Measurements from ENCODE around the gene TWIST2. TPM values are rescaled to one million over a fixed set of nuclear protein-coding genes. Genes with fewer than 3 reads are reported as not detected.

Gene TWIST2
- total RNA-seq, 2 experiments from 2014 or later = not detected

DNA sequence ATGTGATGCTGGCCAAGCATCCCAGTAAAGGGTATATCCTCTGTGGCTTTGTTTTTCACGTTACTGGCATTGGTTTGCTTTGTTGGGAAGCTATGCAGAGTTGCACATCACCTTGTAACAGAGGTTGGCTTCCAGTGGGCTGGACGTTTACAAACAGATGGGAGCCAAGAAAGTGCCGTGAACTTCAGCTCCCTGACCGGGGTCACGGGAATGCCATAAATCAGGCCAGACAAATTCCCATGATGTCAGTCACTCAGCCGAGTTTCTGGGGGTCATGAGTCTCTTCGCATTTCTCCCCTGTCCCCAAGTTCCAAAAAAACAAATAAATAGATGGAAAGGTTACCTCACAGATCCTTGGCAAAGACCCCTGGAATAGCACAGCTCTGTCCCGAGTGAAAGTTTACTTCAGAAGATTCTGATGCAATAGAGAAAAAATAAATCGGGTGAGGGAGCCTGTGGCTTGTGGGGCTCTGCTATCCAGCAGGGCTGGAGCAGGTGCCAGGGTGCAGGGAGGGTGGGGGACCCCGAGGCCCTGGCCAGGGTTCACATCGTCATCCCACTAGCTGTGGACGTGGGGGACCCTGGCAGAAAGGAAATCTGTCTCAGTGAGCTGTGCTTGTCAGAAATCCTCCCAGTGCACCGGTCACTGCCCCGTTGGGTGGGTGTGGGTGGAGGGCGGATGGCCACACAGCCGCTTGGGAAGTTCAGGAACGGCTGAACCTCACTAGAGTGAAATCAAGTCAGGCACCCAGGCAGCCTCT is 27.8 kb downstream of the TWIST2 start:
- ATAC-seq (ENCODE audit: low read depth) = no peak
- Mint-ChIP-seq H3K9me3 (peaks cover 4% of the 10 kb centered on the region), H3K4me3 (no peak overlapping the region), H3K36me3 (no peaks in the 10 kb centered on the region), H3K4me1 (no peaks in the 10 kb centered on the region), H3K27me3 (no peaks in the 10 kb centered on the region), H3K27ac (no peak overlapping the region)
- POLR2A ChIA-PET = no interaction called here
- no peak for DNase-seq

DNA sequence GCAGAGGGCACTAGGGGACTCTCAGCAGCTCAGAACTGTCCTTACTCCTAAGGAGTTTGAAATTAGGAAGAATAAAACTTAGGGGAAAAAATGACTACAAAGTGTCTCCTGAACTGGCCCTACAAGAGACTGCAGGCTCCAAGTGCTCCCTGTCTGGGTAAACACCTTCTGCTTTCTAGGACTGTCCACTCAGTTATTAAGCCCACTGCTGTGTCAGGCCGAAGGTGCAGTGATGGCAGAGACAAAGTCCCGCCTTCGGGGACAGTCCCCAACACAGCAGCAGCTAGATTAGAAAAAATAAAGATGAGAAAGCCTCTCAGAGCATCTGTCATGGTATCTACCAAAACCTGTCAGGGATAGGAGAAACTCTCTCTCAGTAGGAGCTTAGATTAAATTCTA is 28.3 kb downstream of the TWIST2 start:
- H3K9me3 Mint-ChIP-seq = peaks cover 4% of the 10 kb centered on the region
- H3K27ac Mint-ChIP-seq = no peak overlapping the region
- no peaks in the 10 kb centered on the region for H3K4me1 Mint-ChIP-seq
- ATAC-seq (ENCODE audit: low read depth) (no peak), DNase-seq (no peak)
- H3K36me3 Mint-ChIP-seq = no peaks in the 10 kb centered on the region
- POLR2A ChIA-PET = no interaction called here
- H3K4me3 Mint-ChIP-seq = no peak overlapping the region
- no peaks in the 10 kb centered on the region for H3K27me3 Mint-ChIP-seq

DNA sequence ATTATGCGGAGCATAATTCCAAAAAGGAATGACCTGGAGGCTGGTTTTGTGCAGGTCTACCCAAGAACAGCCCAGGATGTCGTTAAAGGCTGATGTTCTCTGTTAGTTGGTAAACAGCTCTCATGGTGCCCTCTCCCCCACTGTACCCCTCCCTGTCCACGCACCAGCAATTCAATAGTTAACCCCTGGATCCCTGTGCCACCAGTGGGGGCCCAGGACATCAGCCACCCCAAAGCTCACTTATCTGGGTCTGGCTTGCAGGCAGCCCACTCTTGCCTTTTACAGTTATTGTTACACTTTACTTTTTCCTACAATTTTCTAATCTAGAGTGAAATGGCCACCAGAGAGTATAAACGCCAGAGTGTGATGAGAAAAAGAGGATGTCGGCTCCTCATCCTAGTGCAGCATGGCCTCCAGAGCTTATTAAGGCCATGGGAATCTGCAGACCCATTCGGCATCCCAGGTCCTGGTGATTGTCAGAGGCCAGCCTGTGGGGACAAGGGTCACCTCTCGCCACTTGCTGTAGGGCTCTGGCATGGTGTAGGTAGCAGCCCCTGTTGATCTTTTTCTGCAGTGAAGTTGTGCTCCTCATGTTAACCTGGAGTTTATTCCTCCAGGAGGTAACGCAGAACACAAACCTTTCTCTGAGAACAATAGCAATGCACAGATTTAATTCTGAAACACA is 30.3 kb downstream of the TWIST2 start:
- no peak for ATAC-seq (ENCODE audit: low read depth)
- H3K36me3 Mint-ChIP-seq = no peaks in the 10 kb centered on the region
- H3K9me3 Mint-ChIP-seq = no peaks in the 10 kb centered on the region
- H3K4me1 Mint-ChIP-seq = no peaks in the 10 kb centered on the region
- H3K4me3 Mint-ChIP-seq = no peak overlapping the region
- no peak overlapping the region for H3K27ac Mint-ChIP-seq
- DNase-seq = no peak
- POLR2A ChIA-PET = no interaction called here
- H3K27me3 Mint-ChIP-seq = no peaks in the 10 kb centered on the region

DNA sequence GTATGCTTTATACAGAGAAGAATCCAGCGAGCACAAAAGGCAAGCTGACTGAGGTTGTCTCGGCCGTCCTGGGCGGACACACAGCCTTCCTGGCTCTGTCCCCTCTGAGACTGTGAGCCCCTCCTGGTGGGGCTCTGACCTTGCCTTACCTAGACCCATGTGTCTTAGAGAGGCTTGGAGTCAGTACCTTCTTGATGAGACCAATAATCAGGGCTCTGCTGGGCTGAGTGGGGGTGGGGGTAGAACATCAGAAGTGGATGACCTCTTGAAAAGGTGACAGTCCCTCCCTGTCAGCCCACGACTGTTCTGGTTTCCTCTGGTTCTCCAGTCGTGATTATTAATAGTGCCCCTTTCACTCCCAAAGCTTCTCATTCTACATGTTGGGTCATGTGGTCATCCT is 31.2 kb downstream of the TWIST2 start:
- no peak overlapping the region for H3K27ac Mint-ChIP-seq
- no peak overlapping the region for H3K4me3 Mint-ChIP-seq
- no peak for DNase-seq
- H3K4me1 Mint-ChIP-seq = no peaks in the 10 kb centered on the region
- POLR2A ChIA-PET = no interaction called here
- no peaks in the 10 kb centered on the region for H3K36me3 Mint-ChIP-seq
- no peaks in the 10 kb centered on the region for H3K9me3 Mint-ChIP-seq
- H3K27me3 Mint-ChIP-seq = no peaks in the 10 kb centered on the region
- no peak for ATAC-seq (ENCODE audit: low read depth)

DNA sequence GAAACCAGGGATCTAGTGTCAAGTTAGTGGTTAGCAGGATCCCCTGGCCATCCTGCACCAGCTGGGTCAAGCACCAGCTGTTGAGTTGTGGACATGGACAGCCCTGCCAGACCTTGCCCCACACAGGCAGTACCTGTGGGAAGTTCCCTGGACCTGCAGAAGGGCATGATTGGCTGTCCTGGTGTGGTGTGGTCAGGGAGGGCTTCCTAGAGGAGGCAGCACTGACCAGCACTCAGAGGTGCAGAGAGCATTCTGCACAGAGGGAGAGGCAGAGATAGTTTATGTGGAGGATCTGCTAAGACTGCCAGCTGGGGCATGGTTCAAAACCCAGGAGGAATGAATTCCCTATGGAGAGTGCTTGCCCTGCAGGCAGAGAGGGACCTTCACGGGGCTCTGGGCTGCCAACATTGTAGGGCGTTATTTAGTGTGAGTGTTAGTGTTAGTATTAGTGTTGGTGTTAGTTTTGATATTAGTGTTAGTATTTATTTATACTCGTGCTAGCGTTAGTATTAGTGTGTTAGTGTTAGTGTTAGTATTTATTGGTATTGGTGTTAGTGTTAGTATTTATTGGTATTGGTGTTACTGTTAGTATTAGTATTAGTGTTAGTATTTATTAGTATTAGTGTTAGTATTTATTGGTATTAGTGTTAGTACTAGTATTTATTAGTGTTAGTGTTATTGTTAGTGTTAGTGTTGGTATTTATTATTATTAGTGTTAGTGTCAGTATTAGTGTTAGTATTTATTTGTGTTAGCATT is 31.9 kb downstream of the TWIST2 start:
- no peaks in the 10 kb centered on the region for H3K36me3 Mint-ChIP-seq
- DNase-seq (no peak), ATAC-seq (ENCODE audit: low read depth) (peak; percentile 39)
- no peaks in the 10 kb centered on the region for H3K9me3 Mint-ChIP-seq
- no peaks in the 10 kb centered on the region for H3K4me1 Mint-ChIP-seq
- no peak overlapping the region for H3K4me3 Mint-ChIP-seq
- H3K27me3 Mint-ChIP-seq = no peaks in the 10 kb centered on the region
- POLR2A ChIA-PET = no interaction called here
- no peak overlapping the region for H3K27ac Mint-ChIP-seq

DNA sequence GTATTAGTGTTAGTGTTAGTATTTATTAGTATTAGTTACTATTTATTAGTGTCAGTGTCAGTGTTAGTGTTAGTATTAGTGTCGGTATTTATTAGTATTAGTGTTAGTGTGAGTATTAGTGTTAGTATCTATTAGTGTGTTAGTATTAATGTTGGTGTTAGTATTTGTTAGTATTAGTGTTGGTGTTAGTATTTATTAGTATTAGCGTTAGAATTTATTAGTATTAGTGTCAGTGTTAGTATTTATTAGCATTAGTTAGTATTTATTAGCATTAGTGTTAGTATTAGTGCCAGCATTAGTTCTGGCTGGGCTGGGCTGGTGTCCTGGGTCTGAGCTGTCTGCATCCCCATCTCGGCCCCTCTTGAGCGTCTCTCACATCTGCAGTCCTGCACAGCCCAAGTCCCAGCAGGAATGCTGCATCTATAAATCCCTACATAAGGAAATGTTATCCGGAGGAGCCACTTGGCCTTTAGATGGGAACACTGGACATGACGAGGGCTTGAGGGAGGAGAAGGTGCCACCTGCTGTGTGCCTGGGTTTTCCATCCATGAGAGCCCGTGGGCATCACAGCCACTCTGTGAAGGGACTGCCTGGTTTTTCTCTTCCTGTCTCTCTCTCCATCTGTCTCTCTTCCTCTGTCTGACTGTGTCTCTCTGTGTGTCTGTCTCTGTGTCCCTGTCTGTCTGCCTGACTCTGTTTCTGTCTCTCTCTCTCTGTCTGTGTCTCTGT is 33.6 kb downstream of the TWIST2 start:
- ATAC-seq (ENCODE audit: low read depth) (peak; percentile 65), DNase-seq (no peak)
- no peaks in the 10 kb centered on the region for H3K4me1 Mint-ChIP-seq
- POLR2A ChIA-PET = no interaction called here
- H3K9me3 Mint-ChIP-seq = no peaks in the 10 kb centered on the region
- H3K36me3 Mint-ChIP-seq = no peaks in the 10 kb centered on the region
- no peak overlapping the region for H3K4me3 Mint-ChIP-seq
- H3K27me3 Mint-ChIP-seq = no peaks in the 10 kb centered on the region
- no peak overlapping the region for H3K27ac Mint-ChIP-seq

DNA sequence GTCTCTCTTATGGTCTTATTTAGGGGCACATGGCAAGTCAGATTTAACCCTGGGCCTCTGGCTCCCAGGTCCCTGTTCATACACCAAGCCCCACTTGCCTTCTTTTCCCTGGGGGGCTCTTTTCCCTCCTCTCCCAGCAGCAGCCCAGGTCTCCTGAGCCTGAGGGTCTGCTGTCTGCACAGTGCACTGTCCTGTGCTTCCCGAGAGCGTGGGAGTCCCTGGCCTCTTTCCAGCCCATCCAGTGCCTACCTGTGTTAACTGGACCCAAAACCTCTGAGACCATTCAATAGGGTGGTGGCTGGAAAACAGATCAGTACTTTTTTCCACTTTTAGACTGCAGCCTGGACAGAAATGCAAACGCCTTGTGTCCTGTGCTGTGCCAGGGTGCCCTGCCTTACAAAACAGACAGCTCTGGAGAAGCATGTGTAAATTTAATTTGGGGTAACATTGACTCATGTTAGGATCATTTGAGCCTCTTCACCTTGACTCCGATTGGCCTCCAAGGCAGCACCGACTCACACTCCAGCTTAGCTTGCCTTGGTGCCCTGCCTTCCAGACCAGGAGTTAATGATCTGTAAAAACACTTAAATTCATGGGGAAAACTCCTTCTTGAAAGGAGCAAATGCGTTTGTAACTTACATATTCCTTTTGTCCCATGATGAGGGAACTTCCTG is 34.3 kb downstream of the TWIST2 start:
- no peaks in the 10 kb centered on the region for H3K36me3 Mint-ChIP-seq
- no peaks in the 10 kb centered on the region for H3K27me3 Mint-ChIP-seq
- H3K4me3 Mint-ChIP-seq = no peak overlapping the region
- no peak overlapping the region for H3K27ac Mint-ChIP-seq
- no peaks in the 10 kb centered on the region for H3K9me3 Mint-ChIP-seq
- peak; percentile 4 for ATAC-seq (ENCODE audit: low read depth)
- POLR2A ChIA-PET = no interaction called here
- H3K4me1 Mint-ChIP-seq = no peaks in the 10 kb centered on the region
- DNase-seq = no peak

DNA sequence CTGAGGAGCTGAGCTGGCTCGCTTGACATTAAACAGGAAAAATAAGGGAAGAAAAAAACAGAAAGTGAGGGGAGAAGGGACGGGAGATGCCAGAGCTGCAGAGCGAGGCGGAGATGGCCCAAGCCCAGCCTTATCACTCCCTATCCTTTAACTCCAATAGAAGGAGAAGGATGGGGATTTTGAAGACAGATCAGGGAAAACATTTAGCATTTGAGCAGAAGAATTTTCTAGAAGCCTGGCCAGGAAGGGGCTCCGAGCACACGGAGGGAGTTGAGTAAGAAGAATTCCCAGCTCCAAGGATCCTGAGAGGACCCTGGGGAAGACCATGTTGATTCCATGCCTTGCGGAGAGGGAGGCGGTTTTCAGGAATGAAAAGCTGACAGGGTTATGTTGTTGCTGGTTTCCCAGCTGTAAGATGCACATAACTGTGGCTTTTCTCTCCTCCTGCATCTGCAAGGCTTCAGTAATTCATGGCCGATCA is 35.6 kb downstream of the TWIST2 start:
- POLR2A ChIA-PET = no interaction called here
- H3K9me3 Mint-ChIP-seq = no peaks in the 10 kb centered on the region
- ATAC-seq (ENCODE audit: low read depth) (no peak), DNase-seq (no peak)
- peaks cover 2% of the 10 kb centered on the region for H3K27me3 Mint-ChIP-seq
- H3K4me3 Mint-ChIP-seq = no peak overlapping the region
- no peaks in the 10 kb centered on the region for H3K4me1 Mint-ChIP-seq
- H3K36me3 Mint-ChIP-seq = no peaks in the 10 kb centered on the region
- no peak overlapping the region for H3K27ac Mint-ChIP-seq

DNA sequence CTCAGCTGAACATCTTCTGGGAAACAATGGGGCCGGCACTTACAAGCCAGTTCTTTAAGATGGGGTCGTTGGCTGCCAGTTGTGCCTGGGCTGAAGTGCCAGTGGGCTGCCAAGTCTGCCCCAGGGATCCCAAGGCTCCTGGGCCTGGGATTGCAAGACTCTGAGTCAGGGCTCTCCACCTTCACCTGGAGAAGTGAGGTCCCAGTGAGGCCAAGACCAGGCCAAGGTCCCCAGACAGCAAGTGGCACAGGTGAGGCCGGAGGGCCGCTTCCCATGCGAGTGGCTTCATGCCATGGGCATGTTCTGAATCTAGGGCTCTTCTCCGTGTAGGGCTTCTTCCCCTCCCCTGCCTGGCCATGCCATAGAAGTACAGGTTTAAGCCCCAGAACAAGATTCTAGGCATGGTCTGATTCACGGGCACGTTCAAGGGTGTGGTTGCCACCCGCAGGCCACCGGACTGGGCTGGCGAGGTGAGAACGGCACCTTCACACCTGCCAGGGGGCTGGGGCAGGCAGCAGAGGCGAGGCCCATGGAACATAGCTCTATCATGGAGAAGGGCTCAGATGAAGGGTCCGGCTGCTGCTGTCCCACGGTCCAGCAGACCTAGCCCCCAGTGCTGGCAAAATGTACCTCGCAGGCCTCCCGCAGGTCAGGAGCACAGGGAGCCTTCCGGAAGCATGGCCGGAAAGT is 36.4 kb downstream of the TWIST2 start:
- Mint-ChIP-seq H3K4me1 (no peaks in the 10 kb centered on the region), H3K27me3 (peaks cover 2% of the 10 kb centered on the region), H3K4me3 (no peak overlapping the region), H3K27ac (no peak overlapping the region), H3K9me3 (no peaks in the 10 kb centered on the region), H3K36me3 (no peaks in the 10 kb centered on the region)
- DNase-seq = no peak
- ATAC-seq (ENCODE audit: low read depth) = no peak
- POLR2A ChIA-PET = no interaction called here

DNA sequence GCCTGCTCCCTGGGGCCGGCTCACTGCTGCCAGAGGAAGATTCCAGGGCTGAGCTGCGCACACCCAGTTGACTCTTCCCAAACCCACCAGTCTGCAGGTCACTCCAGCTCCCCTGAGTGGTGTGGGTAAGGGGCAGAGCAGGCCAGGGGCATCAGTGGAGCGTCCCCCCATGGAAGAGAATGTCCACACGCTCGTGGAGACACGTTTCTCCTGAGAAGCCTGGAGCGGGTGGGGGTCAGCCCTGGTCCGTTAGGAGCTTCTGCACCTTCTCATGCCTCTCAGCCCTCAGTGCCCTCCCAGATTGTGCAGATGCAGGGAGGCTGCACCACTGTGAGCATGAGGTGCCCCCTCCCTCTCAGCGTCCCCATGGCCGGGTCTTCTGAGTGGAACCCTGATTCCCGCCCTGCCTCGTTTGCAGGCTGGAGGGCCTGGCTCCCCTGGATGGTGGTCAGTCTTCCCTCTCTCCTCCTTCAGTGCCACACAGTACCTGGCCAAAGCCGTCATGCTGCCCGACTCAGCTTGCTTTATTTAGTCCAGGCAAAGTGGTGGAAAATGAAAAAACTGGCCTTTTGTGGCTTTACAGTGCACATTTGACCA is 37.0 kb downstream of the TWIST2 start:
- H3K27me3 Mint-ChIP-seq = peaks cover 2% of the 10 kb centered on the region
- DNase-seq (no peak), ATAC-seq (ENCODE audit: low read depth) (no peak)
- no peaks in the 10 kb centered on the region for H3K36me3 Mint-ChIP-seq
- H3K9me3 Mint-ChIP-seq = no peaks in the 10 kb centered on the region
- H3K27ac Mint-ChIP-seq = no peak overlapping the region
- H3K4me3 Mint-ChIP-seq = no peak overlapping the region
- POLR2A ChIA-PET = no interaction called here
- H3K4me1 Mint-ChIP-seq = no peaks in the 10 kb centered on the region

DNA sequence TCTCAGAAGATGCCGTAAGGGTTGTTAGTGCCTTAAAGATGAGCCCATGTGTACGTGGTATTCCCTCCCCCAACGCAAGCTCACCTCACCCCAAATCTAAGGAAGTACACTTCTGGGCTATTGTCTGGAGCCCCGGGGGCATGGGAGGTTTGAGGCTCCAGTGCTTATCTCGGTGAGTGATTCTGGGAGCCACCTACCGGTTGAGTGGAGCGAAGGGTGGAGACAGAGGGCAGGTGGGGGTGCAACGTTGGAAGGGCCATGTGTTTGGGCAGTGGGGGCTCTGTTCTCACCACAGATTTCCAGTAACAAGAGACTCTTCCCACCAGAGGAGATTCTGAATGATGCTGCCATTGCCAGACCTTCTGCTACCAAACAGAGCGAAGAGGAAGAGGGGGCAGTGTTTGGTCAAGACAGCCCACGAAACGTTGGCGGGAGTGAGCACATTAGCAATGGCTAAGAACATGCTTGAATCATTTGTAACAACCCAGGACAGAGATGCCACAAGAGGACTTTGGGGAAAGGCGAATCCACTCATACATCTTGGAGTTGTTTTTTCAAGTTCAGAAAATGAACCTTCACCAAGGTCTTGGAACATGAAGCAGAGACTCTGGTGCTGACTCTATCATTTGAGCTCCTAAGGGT is 38.7 kb downstream of the TWIST2 start:
- ATAC-seq (ENCODE audit: low read depth) (no peak), DNase-seq (no peak)
- Mint-ChIP-seq H3K27me3 (peaks cover 2% of the 10 kb centered on the region), H3K36me3 (no peaks in the 10 kb centered on the region), H3K9me3 (no peaks in the 10 kb centered on the region), H3K4me1 (no peaks in the 10 kb centered on the region), H3K27ac (no peak overlapping the region), H3K4me3 (no peak overlapping the region)
- POLR2A ChIA-PET = no interaction called here

DNA sequence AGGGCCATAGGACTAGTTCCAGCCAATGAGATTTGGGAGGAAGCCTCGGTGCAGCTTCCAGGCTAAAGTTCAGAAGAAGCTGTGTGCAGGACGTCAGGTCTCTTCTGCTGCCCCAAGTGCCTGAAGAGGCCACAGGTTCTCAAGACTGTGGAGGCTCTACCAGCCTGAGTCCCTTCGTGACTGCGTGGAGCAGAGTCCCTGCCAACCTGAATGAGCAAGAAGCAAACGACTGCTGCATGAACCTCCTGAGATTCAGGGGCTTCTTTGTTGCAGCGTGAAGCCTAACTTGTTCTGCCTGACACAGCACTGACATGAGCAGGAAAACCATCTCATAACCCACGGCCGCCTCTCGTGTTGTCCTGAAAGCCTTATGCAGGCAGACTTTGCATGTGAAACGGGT is 39.7 kb downstream of the TWIST2 start:
- H3K4me1 Mint-ChIP-seq = no peaks in the 10 kb centered on the region
- no peaks in the 10 kb centered on the region for H3K36me3 Mint-ChIP-seq
- no peak overlapping the region for H3K4me3 Mint-ChIP-seq
- no peak overlapping the region for H3K27ac Mint-ChIP-seq
- H3K27me3 Mint-ChIP-seq = peaks cover 2% of the 10 kb centered on the region
- no peak for DNase-seq
- POLR2A ChIA-PET = no interaction called here
- ATAC-seq (ENCODE audit: low read depth) = no peak
- H3K9me3 Mint-ChIP-seq = no peaks in the 10 kb centered on the region
